ENCODE data around the gene ALK. TPM values are rescaled to one million over a fixed set of nuclear protein-coding genes. Genes with fewer than 3 reads are reported as not detected.

Gene ALK
- polyA plus RNA-seq, 2 of the 4 experiments (the other 2 are of a cell fraction), result not detected

- ATAC-seq, result no peak
- H3K27ac ChIP-seq, result no peak overlapping the region
- DNase-seq (ENCODE audit: low read depth in 1 of 2, low spot score in 1 of 2), result no peak
- ChIA-PET CTCF (interaction anchor here (1.6 to 2.1 kb wide), 2 partner anchors 13 to 14 kb away, joined by 3 to 4 read pairs; no protein-coding TSS in a partner anchor), POLR2A (no interaction called here)
- TF ChIP-seq EHMT2 (IDR thresholded peaks at IDR 0.05; ENCODE audit: low read depth), result no peak
- no peak for TF ChIP-seq REST (IDR thresholded peaks at IDR 0.05)
- no peak for TF ChIP-seq FOSB (CRISPR knock-in tag; IDR thresholded peaks at IDR 0.05)
- no peak for TF ChIP-seq BHLHE40 (IDR thresholded peaks at IDR 0.05; ENCODE audit: low read depth, low read length)
- H3K4me1 ChIP-seq, result no peaks in the 10 kb centered on the region
- peaks cover 7% of the 10 kb centered on the region; the same call in 1 of the 3 replicates for H3K9me3 ChIP-seq
- no peak for FAIRE-seq
- H3K4me2 ChIP-seq, result no peak overlapping the region
- WGBS (ENCODE audit: missing lambda C conversion rate), result 63% methylated on average over 1 of the region's 1 CpG
- no peak overlapping the region for H3K4me3 ChIP-seq
Measured at GRCh38 chr2:29834036-29834540, 87.3 kb downstream of the ALK start.

GRCh38 chr2:29831560-29831959 lies 89.8 kb downstream of the ALK start:
- CTCF ChIA-PET, result interaction anchor here (1.9 kb wide), 1 partner anchor 10 kb away, joined by 4 read pairs; no protein-coding TSS in a partner anchor
- Histone ChIP-seq H3K27ac (no peak overlapping the region), H3K4me1 (no peaks in the 10 kb centered on the region), H3K9me3 (peaks cover 9% of the 10 kb centered on the region; the same call in 2 of the 3 replicates), H3K4me3 (no peak overlapping the region), H3K4me2 (no peak overlapping the region)
- 21% methylated on average over 2 of the region's 2 CpGs for WGBS (ENCODE audit: missing lambda C conversion rate)
- DNase-seq (ENCODE audit: low read depth in 1 of 2, low spot score in 1 of 2), result no peak
- POLR2A ChIA-PET, result no interaction called here
- no peak for FAIRE-seq
- ATAC-seq, result no peak
- no peak for TF ChIP-seq HEYL (CRISPR knock-in tag; IDR thresholded peaks at IDR 0.05)
- TF ChIP-seq CBX8 (IDR thresholded peaks at IDR 0.05), result no peak
- no peak for TF ChIP-seq HOXB13 (CRISPR knock-in tag; IDR thresholded peaks at IDR 0.05; ENCODE audit: low read depth)
- TF ChIP-seq CEBPB (IDR thresholded peaks at IDR 0.05), result no peak
- no peak for TF ChIP-seq HMGXB4 (CRISPR knock-in tag; IDR thresholded peaks at IDR 0.05; ENCODE audit: borderline replicate concordance)
- no peak for TF ChIP-seq ATOH8 (CRISPR knock-in tag; IDR thresholded peaks at IDR 0.05; ENCODE audit: low read depth)
- no peak for TF ChIP-seq EHMT2 (IDR thresholded peaks at IDR 0.05; ENCODE audit: low read depth)
- TF ChIP-seq FOSL2 (IDR thresholded peaks at IDR 0.05), result no peak
- no peak for TF ChIP-seq FOSL2 (CRISPR knock-in tag; IDR thresholded peaks at IDR 0.05)
- no peak for TF ChIP-seq POLR2AphosphoS2 (conservative IDR thresholded peaks at IDR 0.05; ENCODE audit: low read length)
- no peak for TF ChIP-seq ZSCAN20 (CRISPR knock-in tag; IDR thresholded peaks at IDR 0.05)
- no peak for TF ChIP-seq ELK1 (IDR thresholded peaks at IDR 0.05; ENCODE audit: low read depth, low read length)
- TF ChIP-seq CTCF (IDR thresholded peaks at IDR 0.05), result no peak
- no peak for TF ChIP-seq NR3C1 (IDR thresholded peaks at IDR 0.05)

Data from A549 (cell line).